D721Med (cell line): Measurements from ENCODE around the gene ST6GALNAC6.
"Not testable (repeated sequence)": the region's sequence is repeated elsewhere in the genome, so short reads cannot be mapped to it uniquely, and the experiment has no call there.

Source experiments
- DNase-seq: peaks from one replicate; pipeline ENCODE4 v3.0.0; 2011; ENCODE audit warnings: low spot score; ENCODE audit not compliant: insufficient read length
- FAIRE-seq: peaks from 2 replicates; lab custom pipeline; 2011; peaks lifted over from hg19 to GRCh38; lab: Jason Lieb, UNC
- TF ChIP-seq, protein P1 (sequence below): IDR thresholded peaks from 2 replicates; pipeline ENCODE4 v1.5.1; 2012; ENCODE audit warnings: mild to moderate bottlenecking, control low read depth; ENCODE audit not compliant: insufficient read depth; ENCODE audit errors: missing control alignments

The ST6GALNAC6 gene

GRCh38 chr9:127884427-127884911 is 14.9 kb downstream of the ST6GALNAC6 start:
- no peak for DNase-seq
- TF ChIP-seq, protein P1, sequence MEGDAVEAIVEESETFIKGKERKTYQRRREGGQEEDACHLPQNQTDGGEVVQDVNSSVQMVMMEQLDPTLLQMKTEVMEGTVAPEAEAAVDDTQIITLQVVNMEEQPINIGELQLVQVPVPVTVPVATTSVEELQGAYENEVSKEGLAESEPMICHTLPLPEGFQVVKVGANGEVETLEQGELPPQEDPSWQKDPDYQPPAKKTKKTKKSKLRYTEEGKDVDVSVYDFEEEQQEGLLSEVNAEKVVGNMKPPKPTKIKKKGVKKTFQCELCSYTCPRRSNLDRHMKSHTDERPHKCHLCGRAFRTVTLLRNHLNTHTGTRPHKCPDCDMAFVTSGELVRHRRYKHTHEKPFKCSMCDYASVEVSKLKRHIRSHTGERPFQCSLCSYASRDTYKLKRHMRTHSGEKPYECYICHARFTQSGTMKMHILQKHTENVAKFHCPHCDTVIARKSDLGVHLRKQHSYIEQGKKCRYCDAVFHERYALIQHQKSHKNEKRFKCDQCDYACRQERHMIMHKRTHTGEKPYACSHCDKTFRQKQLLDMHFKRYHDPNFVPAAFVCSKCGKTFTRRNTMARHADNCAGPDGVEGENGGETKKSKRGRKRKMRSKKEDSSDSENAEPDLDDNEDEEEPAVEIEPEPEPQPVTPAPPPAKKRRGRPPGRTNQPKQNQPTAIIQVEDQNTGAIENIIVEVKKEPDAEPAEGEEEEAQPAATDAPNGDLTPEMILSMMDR = no peak
- no peak for FAIRE-seq

DNA sequence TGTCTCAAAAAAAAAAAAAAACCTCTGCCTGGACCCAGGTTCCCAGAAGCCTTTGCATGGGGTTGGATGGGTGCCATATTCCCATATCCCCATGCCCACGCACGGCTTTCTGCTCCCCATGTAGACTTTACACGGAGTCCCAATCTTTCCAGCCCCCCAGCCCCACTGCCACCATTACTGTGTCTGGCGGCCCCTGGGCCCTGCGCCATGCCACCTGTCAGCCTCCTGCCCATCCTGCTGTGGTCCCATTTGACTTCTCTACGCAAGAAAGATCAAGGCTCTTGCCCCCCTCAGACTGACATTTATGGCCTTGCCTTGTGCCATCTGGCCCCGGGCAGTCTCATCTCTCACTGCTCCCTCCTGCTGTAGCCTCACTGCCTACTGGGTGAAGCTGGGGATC is 15.4 kb downstream of the ST6GALNAC6 start:
- no peak for FAIRE-seq
- no peak for DNase-seq
- TF ChIP-seq, protein P1 = no peak

GRCh38 chr9:127881715-127882114 is 17.7 kb downstream of the ST6GALNAC6 start:
- not testable (repeated sequence) for FAIRE-seq, DNase-seq

DNA sequence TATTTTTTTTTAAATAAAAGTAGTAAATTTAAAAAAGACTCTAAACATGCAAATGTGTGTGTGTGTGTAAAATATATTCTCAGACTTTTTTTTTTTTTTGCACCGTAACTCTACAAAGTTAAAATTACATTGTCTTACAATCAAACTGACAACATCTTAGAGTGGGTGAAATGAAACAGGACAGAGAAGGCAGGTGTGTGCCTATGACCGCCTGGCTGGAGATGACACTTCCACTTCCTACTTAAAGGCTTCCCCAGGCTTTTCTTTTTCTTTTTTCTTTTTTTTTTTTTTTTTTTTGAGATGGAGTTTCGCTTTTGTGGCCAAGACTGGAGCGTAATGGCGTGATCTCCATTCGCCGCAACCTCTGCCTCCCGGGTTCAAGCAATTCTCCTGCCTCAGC is 19.3 kb downstream of the ST6GALNAC6 start:
- DNase-seq (no peak), FAIRE-seq (no peak)
- TF ChIP-seq, protein P1 = no peak

- FAIRE-seq = no peak
- TF ChIP-seq, protein P1 = no peak
- DNase-seq = no peak
Observed at GRCh38 chr9:127878652-127879390, 20.6 kb downstream of the ST6GALNAC6 start.

DNA sequence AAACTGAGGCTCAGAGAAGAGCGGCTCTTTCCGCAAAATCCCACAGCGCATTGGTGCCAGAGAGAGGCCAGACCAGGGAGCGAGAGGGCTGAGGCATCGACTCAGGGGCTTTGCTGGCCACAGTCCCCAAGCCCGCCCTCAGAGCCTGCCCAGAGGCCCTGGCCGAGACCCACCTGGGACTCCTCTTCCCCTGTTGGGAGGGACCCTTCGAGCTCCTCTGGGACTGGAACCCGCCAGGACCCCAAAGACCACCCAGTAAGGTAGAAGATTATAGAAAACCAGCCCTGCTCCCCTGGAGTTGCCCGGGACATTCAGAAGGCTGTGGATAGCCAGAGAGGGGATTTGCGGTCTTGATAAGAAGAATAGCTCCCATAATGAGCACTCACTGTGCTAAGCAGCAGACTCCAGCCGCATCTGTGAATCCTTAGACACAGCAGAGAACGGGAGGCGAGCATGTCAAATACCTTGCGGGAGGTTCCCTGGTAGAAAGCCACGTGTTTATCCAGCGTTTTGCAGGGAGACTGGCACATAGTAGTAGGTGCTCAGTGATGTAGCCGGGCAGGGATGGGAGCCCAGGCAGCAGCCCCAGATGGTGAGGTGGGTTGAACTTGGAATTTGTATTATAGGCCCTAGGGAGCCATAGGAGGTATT is 21.3 kb downstream of the ST6GALNAC6 start:
- DNase-seq (peak; percentile 57), FAIRE-seq (no peak)
- TF ChIP-seq, protein P1 = no peak

DNA sequence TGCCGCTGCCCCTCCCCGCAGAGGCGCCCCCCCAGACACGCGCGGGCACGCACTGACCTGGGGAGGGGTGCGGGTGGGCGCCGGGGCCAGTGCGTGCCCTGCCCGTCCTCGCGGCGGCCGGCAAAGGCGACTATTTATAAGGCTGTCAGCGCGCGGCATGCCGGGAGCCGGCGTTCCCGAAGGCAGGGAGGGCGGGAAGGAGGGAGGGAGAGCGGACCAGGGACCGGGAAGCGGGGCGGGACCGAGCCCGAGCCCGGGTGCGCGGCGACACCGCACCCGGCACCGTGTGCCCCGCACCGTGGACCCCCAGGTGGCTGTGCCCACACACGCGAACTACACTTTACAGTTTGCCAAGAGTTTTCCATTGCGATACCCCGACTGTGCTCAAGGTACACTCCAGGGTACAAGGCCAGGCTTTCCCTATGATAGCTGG is 21.8 kb downstream of the ST6GALNAC6 start, which contains the start of gene AK1:
Gene AK1 (minus strand): TSS at position 110 of the 433 bp plus-strand sequence. CDS start 3,058 bp downstream, outside the sequence.
- FAIRE-seq = no peak
- TF ChIP-seq, protein P1 = no peak
- DNase-seq = peak; percentile 64
